PFSK-1 (cell line): ENCODE data around the gene ERCC8.

ENCODE experiments used
- SIN3A ChIP-seq: IDR thresholded peaks from 2 replicates; pipeline ENCODE4 v1.6.1; 2012; ENCODE audit warnings: mild to moderate bottlenecking, low read length, moderate library complexity, borderline replicate concordance; ENCODE audit not compliant: insufficient read depth
- TAF1 ChIP-seq: IDR thresholded peaks from 2 replicates; pipeline ENCODE4 v1.6.1; 2012; ENCODE audit warnings: low read length, control low read depth, borderline replicate concordance; ENCODE audit not compliant: insufficient read depth

DNA sequence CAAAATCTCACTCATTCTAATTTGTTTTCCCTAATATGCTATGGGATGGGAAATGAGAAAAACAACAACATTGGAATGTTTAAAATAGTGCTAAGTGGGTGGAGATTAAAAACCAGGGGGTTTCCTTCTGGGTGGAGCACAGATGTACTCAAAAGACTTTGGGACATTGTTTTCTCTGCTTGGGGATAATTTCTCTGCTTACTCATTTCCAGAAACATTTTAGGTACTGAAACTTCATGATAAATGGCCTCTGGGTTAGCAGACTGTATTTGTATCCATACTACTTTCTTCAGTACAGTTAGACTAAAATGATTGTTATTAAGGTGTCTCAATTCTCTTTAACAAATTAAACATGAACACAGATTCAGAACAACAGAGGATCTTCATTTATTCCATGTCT is 118.2 kb downstream of the ERCC8 start:
- TF ChIP-seq SIN3A (no peak), TAF1 (no peak)
